ENCODE measurements around the gene LRRC14B.

The LRRC14B gene

DNA sequence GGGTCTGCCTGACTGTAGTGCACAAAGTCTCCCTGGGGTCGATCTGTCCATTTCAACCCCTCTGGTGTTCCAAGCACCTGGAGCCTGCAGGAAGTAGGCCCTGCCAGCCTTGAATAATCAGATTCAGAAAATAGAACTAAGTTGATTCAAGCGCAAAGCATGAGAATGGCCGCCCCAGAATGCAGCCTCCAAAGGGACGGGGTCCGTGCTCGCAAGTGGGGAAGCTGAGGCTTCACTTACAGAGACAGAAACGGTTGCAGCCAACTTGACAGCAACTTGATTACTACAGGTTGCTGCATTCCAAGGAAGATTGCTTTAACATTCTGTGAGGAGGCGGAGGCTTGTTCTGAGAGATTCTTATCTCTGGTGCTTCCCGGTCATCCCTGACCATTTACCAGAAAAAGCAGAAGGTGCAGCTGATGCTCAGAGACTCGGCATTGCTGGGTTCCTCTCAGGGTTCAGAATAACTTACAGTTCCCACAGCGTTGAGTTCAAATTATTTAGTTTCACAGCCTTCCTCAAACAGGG, 14.9 kb upstream of the LRRC14B start:
- DNase-seq, result no peak

DNA sequence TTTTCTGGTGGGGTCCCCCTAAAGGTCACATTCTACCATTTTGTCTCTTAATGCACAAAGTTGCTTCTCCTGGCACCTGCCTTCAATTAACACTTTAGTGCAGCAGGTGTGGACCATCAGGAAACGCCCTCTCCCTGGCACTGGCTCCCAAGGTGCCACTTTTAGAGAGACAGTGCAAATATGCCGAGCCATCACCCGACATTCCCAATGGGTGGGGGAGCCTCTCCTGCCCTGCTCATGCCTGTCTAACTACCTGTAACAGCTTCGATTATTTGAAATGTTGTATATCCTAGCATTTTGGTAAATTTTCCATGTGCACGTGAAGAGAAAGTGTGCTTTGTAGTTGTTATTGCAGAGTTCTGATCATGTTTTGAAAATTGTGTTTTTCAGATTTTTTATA, 13.2 kb upstream of the LRRC14B start:
- no peak for DNase-seq

DNA sequence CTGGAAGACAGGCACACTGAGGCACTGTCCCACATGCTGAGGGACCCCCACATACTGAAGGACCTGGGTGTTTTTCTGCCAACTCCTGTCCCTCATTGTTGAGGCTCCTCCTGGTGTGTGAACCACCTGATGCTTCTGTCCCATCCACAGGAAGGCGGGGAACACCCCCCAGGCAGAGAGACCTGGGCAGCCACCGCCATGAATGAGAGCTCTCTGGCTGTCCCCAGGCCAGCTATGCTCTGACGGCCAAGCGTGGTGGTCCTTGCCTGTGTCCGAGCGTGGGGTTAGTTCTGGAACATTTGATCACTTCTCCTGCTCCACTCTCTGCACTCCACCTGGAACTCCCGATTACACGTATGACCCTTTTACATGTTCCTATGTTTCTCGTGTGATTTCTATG, 11.9 kb upstream of the LRRC14B start:
- DNase-seq, result no peak

DNA sequence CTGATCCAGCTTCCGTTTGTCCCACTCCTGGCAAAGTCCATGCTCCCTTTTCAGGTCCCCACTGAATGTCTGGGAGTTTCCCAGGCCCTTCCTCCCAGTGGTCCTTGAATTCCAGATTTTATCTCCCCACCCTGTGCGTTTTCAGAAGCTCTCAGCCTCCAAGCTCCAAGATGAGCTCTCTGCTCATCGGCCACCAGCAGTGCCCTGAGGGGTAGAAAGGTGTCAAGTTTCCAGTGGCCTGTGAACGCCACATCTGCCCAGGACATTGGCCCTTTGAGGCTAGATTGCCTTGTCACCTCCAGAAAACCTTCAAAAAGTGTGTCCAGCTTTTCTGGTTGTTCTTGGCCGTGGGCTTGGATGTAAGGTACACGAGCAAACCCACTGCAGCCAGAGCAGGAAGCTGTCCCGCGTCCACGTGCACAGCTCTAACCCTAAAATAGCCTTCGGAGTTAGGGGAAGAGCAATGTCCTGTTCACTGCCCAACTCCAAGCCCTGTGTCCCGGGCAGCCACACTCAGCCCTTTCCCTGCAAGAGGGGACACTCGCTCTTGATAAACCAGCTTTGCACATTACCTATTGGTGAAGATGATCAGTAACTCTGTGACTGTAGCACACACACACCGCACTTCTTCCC, 10.9 kb upstream of the LRRC14B start:
- no peak for DNase-seq

DNA sequence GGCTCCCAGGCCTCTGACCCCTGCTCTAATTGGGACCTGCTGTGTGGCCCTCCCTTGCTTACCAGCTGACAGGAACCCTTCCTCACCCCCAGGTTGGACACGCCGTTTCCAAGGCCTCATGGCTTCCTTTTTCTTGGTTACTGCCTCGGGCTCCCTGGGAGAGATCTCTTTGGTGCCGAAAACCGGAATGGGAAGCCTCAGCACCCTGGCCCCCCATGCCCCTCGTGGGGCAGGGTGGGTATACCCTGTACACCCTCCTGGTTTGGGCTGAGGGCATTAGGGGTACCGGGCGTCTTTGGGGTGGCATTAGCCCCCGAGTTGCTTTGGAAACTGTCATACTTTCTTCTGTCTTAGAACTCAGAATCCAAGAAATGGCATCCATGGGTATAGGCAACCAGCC, 10.1 kb upstream of the LRRC14B start:
- DNase-seq, result no peak

DNA sequence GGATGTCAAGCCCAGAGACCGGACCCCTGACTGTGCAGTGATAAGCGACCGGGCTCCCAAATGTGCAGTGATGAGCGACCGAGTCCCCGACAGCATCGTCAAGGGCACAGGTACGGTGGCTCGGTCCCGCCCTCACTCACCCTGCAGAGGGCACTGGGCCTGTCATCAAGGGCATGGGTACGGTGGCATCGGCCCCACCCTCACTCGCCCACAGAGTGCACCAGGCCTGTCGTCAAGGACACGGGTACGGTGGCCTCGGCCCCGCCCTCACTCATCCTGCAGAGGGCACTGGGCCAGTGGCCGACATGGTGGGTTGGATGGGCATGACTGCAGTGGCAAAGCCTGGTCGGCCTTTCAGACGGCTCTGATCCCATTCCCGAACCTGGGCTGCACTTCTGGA, 9.7 kb upstream of the LRRC14B start:
- no peak for DNase-seq

DNA sequence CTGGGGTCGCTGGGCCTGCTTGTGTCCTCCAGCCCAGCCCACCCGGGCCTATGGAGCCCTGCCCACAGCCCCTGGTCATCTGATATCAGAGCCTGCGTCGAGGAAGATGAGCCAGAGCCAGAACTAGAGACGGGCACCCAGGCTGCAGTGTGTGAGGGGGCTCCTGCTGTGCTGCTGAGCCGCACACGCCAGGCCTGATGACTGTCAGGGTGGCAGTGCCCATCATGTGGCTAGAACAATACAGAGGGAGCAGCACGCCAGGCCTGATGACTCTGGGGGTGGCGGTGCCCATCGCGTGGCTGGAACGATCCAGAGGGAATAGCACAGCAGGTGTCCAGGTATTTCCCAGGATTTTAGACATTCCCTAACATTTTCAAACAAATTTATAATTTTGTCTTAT, 9.2 kb upstream of the LRRC14B start:
- no peak for DNase-seq

DNA sequence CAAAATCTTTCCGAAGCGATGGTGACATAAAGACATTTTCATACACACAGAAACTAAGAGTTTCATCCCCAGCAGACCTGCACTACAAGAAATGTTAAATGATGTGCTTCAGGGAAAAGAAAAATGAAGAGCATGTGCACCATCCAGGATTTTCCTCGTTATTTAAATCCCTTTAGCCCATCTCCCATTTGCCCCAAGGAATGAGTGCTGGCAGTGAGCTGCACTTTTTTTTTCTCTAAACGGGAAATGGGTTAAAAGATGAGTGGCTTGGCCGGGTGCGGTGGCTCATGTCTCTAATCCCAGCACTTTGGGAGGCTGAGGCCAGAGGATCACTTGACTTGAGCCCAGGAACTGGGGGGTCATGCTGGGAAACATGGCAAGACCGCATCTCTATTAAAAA, 6.8 kb upstream of the LRRC14B start:
- no peak for DNase-seq

DNA sequence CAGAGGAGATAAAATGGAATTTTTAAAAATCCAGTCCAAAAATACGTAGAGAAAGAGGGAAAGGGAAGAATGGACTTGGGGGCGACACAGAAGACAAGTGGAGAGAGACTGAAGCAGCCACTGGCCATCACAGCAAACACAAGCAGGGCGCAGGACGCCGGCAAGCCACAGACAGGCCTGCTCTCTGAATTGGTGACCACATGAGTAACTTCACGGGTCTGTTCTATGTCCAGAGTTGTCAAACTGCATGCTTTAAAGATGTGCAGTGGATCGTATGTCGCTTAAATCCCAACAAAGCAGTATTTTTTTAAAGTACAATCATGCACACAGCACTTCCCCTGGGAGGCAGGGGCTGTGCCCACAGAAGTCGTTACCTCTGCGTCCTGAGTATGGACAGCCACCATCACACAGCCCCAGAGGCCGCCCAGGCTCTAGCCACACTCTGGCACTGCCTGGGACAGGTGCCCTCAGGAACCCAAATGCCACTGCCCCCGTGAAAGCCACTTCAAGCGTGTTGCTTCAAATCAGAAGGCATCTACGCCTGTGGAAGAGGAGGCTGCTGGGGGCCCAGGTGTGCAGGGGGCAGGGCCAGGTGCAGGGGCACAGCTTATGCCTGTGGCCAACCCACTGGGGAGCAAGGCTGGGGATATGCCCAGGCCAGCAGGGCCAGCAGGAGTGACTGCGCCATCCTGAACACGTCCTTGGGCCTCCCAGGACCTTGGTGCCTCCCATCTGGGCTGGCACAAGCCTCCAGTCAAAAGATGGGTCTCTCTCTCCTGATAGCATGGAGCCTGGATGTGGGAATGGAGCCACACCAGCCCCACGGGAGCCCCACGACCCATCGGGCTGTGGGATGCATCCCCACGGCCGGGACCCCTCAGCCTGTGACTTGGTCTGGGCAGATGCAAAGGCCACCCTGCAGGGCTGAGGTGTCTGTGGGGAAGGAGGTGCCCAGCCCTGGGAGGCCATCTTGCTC, 5.9 kb upstream of the LRRC14B start:
- no peak for DNase-seq

DNA sequence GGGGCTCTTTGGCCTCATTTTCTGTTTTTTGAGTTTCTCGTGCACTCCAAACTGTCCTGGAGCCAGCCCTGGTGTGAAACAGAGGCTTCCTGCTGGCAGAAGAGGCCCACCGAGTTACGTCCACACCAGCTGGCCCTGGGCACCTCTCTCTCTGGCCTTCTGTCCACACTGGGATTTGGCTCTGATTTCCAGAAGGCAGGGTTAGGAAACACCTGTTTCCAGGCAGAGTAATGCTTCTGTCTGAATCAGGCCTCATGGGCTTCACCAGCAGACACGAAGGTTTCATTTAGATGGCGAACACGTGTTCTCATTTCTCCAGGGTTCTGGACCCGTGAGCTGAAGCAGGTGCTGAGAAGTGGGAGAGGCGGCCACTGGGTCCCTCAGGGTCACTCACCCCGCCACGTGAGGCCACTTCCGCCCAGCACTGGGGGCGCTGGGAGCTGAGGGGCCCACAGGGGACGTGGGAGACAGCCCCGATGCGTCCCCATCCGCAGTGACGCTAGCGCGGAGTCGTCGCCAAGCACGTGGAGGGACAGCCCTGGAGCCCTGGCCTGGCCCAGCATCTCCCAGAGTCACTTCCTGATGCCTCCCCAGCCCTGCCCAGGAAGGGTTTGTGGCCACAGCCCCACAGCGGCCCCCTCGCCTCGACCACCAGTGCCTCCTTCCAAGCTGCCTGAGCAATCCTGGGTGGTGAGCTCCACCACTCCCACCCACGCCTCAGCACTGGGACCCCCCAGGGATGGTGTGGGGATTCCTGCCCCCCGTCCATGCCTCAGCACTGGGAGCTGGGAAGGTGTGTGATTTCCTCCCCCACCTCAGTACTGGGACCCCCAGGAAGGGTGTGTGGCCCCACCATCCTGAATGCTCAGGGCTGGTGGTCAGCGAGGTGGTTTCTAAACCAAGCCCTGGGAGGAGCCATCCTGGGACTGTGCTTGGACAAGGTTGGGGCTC, 4.9 kb upstream of the LRRC14B start:
- no peak for DNase-seq

DNA sequence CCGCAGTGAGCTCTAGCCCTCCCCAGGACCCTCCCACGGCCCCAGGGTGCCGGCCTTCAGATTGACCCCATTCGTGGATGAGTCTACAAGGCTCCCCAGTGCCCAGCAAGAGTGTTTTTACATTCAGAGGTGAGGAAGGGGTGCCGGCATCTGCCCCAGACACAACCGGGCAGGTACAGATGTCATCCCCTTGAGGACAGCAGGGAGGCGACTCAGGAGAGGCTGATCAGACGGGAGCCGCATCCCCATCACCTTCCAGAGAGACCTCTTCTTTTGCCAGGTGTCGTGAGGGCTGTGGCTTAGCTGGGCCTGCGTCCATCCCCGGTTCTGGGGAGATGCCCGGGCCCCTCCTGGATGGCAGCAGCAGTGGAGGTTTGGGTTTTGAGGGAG, 4.3 kb upstream of the LRRC14B start:
- DNase-seq, result no peak

DNA sequence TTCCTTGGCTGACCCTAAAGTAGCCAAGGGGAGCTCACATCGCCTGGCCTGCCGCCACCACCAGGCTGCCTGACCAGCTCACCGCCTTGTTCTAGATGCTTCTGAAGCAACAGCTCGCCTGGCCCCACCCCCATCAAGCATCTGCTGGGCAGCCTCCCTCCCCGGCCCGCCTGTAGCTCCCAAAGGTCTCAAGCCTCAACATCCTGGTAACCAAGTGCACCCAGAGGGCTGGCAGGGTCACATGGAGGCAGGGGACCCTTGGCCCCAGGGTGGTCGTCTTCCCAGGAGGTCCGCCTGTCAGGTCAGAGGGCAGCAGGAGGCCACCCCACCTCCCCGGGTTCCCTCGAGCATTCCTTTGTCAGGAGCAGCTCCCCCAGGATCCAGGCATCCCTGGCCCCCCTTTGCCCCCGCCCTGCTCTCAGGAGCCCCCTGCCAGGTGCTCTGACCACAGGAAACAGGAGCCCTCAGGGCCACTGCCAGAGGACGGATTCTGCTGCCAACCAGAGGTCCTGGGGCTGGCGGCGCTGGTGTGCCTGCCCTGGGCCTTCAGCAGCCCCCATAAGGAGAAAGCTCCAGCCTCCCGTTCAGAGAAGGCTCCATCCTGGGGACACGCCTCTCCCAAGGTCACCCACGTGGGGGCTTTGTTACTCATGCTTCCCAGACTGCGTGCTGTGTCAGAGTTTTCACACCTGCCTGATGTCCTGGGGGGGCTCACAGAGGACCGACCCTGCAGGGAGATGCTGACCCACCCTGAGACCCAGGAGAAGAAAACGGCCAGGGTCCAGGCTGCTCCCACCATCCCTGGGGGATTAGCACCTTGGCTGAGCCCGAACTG, 3.5 kb upstream of the LRRC14B start:
- DNase-seq, result no peak

DNA sequence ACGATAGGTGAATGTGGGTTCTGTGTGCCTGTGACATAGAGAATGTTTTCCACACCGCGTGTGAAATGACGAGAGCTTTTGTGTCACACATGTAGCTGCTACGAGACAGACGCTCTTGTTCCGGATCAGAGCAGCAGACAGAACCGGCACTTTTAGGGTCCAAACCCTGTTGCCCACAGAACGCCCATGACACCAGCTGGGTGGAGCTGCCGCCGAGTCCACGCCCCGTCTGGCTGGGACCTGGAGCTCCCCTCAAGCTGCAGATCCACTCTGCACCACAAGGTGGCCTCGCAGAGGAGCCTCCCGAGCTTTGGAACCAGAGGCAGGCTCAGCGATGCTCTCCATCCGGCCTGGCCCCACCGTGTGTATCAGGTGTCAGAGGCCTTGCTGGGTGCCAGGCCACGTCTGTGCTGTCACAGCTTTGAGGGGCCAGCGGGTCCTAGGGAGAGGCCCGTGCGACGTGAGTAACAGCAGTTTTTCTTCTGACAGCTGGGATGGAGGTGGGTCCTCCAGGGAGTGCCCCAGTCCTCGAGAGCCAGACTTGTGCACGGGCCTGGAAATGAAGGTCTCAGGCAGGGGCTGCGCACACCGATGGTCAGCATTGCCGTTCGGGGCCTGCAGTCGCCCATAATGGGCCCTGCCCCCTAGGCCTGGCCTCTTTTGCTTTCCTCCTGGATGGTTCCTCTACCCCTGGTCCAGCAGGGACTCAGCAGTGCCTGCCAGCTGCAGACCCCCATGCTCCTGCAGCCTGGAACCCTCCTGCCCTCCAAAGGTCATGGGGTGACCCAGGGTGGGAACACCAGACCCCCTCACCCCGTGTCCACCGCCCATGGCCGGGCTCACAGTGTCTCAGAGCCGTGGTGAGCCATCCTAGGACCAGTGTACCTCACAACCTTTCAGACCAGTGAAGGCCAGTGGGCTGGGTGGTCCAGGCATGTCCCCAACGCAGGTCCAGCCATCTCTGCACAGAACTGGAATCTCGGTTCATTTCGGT, 2.5 kb upstream of the LRRC14B start:
- peak; percentile 56 to 84 (median 78) for DNase-seq

DNA sequence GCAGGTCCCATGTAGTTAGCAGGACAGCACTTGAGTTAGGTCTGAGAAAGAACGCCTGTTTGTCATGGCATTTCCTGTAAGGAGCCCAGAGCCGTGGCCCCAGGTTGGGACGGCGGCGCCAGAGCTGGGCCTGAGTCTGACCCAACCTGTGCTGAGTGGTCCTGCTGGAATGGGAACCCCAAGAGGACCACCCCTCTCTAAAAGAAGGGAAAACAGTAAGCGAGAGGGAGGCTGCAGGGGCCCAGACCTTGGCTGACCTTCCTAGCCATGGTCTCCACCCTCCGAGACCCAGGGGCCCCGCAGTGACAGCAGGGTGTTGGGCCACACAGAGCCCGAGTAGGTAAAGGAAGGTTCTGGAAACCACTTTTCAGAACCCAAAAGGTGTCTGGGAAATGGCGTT, 1.8 kb upstream of the LRRC14B start:
- no peak for DNase-seq

DNA sequence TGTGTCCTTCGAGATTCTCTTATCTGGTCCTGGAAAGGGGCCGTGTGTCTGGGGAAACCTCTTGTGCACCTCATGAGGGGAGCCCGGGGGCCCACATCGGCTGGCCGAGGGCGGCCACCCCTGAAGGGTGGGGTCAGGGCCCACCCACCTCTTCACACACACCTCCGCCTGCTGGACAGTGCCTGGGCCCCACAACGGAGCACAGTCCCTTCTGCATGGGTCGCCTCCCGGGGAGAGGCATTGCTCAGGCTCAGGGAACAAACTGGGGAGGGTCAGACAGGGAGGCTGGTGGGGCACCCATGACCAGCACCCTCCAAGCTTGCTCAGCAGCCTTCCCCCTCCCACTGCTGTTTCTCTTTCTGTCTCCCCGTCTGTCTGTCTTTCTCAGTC, 1.3 kb upstream of the LRRC14B start:
- DNase-seq, result no peak

DNA sequence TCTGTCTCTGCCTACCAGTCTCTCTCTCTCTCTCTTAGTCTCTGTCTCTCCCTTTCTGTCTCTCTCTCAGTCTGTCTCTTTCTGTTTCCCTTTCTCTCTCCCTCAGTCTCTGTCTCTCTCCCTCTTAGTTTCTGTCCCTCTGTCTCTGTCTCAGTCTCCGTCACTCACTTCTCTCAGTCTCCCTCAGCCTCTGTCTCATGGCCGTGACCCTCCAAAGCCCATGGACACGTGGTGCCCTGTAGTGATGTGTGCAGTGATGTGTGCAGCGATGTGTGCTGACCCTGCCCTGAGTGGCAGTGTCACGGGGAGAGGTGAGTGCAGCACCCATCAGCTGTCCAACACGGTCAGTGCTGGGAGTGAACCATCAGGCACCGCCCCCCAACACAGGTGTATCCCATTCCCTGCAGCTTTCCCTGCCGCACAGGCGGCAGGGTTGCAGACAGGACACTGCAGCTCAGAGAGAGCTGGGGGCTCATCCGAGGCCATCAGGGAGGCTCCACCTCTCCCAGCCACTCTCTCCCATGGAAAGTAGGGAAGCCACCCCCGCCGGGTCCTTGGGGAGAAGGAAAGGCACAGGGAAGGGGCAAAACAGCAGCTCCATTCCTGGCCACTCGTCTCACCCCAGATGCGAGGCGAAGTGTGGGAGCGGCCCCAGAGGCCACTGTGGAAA, 794 bp upstream of the LRRC14B start:
- no peak for DNase-seq

DNA sequence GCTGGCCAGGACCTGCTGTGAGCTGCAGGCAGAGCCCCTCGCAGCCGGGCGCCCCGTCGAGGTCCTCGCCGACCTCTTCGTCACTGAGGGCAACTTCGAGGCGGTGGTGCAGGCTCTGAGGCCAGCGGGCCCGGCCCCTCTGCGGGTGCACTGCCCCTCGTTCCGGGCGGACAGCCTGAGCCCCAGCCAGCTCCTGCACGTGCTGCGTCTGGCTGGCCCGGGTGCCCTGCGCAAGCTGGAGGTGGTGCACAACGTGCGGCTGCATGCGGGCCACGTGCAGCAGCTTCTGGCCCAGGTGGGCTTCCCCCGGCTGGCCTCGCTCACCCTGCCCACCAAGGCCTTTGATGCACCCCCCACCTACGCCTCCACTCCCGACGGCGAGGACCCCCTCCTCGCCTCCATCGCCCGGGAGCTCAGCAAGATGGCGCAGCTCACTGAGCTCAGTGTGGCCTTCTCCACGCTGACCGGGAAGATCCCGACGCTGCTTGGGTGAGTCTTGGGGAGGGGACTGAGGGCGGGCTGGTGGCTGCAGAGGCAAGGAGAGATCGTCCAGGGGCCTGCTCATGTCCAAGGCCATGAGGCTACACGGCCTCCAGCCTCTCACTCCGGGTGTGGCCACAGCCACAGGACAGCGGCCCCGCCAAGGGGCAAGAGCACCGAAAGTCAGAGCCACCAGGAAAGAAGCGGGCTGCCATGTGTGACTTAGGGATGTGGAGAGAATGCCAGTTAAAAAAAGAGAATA, 825 bp downstream of the LRRC14B start:
- no peak for DNase-seq

DNA sequence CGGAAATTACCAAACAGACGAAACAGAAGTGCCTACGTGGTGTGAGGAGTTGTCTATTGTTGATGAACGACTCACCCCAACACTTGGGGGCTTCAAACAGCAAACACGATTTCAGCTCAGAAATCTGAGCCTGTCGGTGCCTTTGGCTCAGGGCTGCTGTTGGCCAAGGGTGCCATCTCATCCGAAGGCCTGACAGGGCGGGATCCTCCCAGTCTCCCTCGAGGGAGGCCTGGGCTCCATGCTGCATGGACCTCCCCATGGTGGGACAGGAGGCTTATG, 1.3 kb downstream of the LRRC14B start:
- DNase-seq, result no peak

DNA sequence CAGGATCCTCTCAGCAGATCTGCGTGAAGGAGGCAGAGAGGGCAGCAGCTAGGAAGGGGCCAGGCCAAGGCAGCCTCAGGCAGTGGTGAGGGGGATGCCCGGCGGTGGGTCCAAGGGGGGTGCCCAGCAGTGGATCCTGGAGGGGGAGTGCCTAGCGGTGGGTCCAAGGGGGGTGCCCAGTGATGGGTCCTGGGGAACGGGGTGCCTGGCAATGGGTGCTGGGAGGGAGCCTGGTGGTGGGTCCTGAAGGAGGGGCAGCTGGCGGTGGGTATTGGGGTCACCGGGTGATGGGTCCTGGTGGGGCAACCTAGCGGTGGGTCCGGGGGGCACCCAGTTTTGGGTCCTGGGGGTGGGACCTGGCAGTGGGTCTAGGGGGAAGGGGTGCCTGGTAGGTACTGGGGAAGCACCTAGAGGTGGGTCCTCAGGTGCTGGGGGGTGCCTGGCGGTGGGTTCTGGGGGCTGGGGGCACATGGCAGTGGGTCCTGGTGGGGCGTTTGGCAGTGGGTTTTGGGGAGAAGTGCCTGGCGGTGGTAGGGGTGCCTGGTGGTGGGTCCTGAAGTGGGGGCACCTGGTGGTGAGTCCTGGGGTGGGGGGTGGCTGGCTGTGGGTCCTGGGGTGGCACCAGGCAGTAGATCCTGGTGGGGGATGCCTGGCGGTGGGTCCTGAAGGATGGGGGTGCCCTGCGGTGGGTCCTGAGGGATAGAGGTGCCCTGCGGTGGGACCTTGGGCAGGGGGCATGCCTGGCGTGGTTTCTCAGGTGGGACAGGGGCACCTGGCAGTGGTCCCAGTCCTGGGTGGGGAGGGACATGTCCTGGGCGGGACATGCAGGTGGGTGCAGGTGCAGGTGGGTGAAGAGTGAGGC, 1.9 kb downstream of the LRRC14B start:
- DNase-seq, result no peak
